CD14-positive monocyte (primary cell): ENCODE data around the gene PHC2. TPM values are rescaled to one million over a fixed set of nuclear protein-coding genes. Genes with fewer than 3 reads are reported as not detected.

ENCODE experiments used
- DNase-seq, 3 donors: peaks; one replicate each; pipeline ENCODE4 v3.0.0-alpha.2; 2011 to 2022
- H2AFZ ChIP-seq: 2 replicates; pipeline ENCODE4 v1.6.0; 2012; ENCODE audit warnings: mild to moderate bottlenecking, low read depth, low read length, inconsistent platforms; ENCODE audit not compliant: insufficient read depth, poor library complexity, severe bottlenecking
- H3K27ac ChIP-seq, 2 donors: 1 replicate in 1 of 2; 2 replicates in 1 of 2; pipeline ENCODE4 v1.5.1; 2012 to 2013; ENCODE audit warnings: low read length in 2 of 2, control low read depth in 1 of 2, inconsistent platforms in 1 of 2, low read depth in 1 of 2, mild to moderate bottlenecking in 1 of 2
- H3K27me3 ChIP-seq, 2 donors: one replicate each; pipeline versions ENCODE4 v1.6.0 to v1.6.1; 2011 to 2013; ENCODE audit warnings: low read length in 2 of 2; ENCODE audit not compliant: control insufficient read depth in 2 of 2, insufficient read depth in 2 of 2
- H3K36me3 ChIP-seq, 2 donors: replicated peaks in 1 of 2; 1 replicate in 1 of 2; 2 replicates in 1 of 2; pipeline versions ENCODE4 v1.5.1 to v1.6.1; 2012 to 2013; ENCODE audit warnings: low read length in 2 of 2, control low read depth in 1 of 2, inconsistent platforms in 1 of 2, mild to moderate bottlenecking in 1 of 2; ENCODE audit not compliant: insufficient read depth in 2 of 2, control insufficient read depth in 1 of 2
- H3K4me1 ChIP-seq, 2 donors: 1 replicate in 1 of 2; 2 replicates in 1 of 2; pipeline versions ENCODE4 v1.5.1 to v1.6.1; 2012 to 2013; ENCODE audit warnings: low read length in 2 of 2, control low read depth in 1 of 2, inconsistent platforms in 1 of 2, mild to moderate bottlenecking in 1 of 2, moderate library complexity in 1 of 2; ENCODE audit not compliant: insufficient read depth in 2 of 2, control insufficient read depth in 1 of 2
- H3K4me2 ChIP-seq: replicated peaks from 2 replicates; pipeline ENCODE3; 2012; ENCODE audit warnings: low read length, moderate library complexity, mild to moderate bottlenecking; ENCODE audit not compliant: poor library complexity, severe bottlenecking; ENCODE audit errors: extremely low read depth
- H3K4me3 ChIP-seq, 3 experiments: fragments of 200-600 bp in 1 of 3; sonication (generic) in 1 of 3; replicated peaks in 1 of 3; 1 replicate in 2 of 3; 2 replicates in 1 of 3; pipeline ENCODE4 v1.5.1; 2011 to 2013; ENCODE audit warnings: low read length in 3 of 3, mild to moderate bottlenecking in 3 of 3, control low read depth in 2 of 3, low read depth in 2 of 3, inconsistent platforms in 1 of 3, moderate library complexity in 1 of 3
- H3K79me2 ChIP-seq: 2 replicates; pipeline ENCODE4 v1.6.0; 2012; ENCODE audit warnings: mild to moderate bottlenecking, control low read depth, inconsistent platforms, low read length, moderate library complexity; ENCODE audit not compliant: insufficient read depth
- H3K9ac ChIP-seq: 2 replicates; pipeline ENCODE4 v1.6.0; 2017; ENCODE audit warnings: low read length, mild to moderate bottlenecking; ENCODE audit not compliant: insufficient read depth, poor library complexity, severe bottlenecking
- H3K9me3 ChIP-seq, 2 donors: replicated peaks in 1 of 2; 1 replicate in 1 of 2; 2 replicates in 1 of 2; pipeline versions ENCODE4 v1.5.1 to v1.6.1; 2012 to 2013; ENCODE audit warnings: low read length in 2 of 2, control low read depth in 1 of 2; ENCODE audit not compliant: control insufficient read depth in 1 of 2, insufficient read depth in 1 of 2
- H4K20me1 ChIP-seq: 2 replicates; pipeline ENCODE4 v1.6.0; 2012; ENCODE audit warnings: mild to moderate bottlenecking, low read length, control low read depth, moderate library complexity; ENCODE audit not compliant: insufficient read depth
- H3K27ac Mint-ChIP-seq, 7 donors: one replicate each; pipeline ENCODE4 v1.8.0; 2020; ENCODE audit warnings: mild to moderate bottlenecking in 7 of 7, mixed read lengths in 7 of 7, moderate library complexity in 6 of 7, inconsistent platforms in 2 of 7
- H3K27me3 Mint-ChIP-seq, 3 donors: one replicate each; pipeline ENCODE4 v1.8.0; 2021 to 2022; ENCODE audit warnings: low read depth in 3 of 3, mild to moderate bottlenecking in 3 of 3, mixed read lengths in 3 of 3, moderate library complexity in 3 of 3, inconsistent platforms in 1 of 3
- H3K36me3 Mint-ChIP-seq, 2 donors: one replicate each; pipeline ENCODE4 v1.8.0; 2020; ENCODE audit warnings: mixed read lengths in 2 of 2, inconsistent platforms in 1 of 2, mild to moderate bottlenecking in 1 of 2
- H3K4me1 Mint-ChIP-seq: one replicate; pipeline ENCODE4 v1.8.0; 2020; ENCODE audit warnings: mild to moderate bottlenecking, mixed read lengths
- H3K4me3 Mint-ChIP-seq, 2 donors: one replicate each; pipeline ENCODE4 v1.8.0; 2020; ENCODE audit warnings: mild to moderate bottlenecking in 2 of 2, mixed read lengths in 2 of 2, moderate library complexity in 1 of 2
- H3K9me3 Mint-ChIP-seq, 7 donors: one replicate each; pipeline ENCODE4 v1.8.0; 2020 to 2022; ENCODE audit warnings: mixed read lengths in 7 of 7, mild to moderate bottlenecking in 6 of 7, moderate library complexity in 6 of 7, inconsistent platforms in 2 of 7
- CTCF ChIP-seq: fragments of 200-600 bp; IDR thresholded peaks from one replicate; pipeline ENCODE4 v1.8.0; 2022; ENCODE audit warnings: antibody characterized with exemption, mild to moderate bottlenecking
- WGBS: methylation state at CpG from one replicate; pipeline ENCODE4 v1.1.5; 2013; ENCODE audit warnings: missing lambda C conversion rate; ENCODE audit not compliant: insufficient coverage; 5-methylcytosine and 5-hydroxymethylcytosine counted together
- intact Hi-C, 2 donors: fragments of 100-400 bp; cut with micrococcal nuclease; formaldehyde crosslinking; loops; one replicate each; pipeline versions ENCODE4 v1.15.0 to v1.15.1; 2023
- polyA plus RNA-seq, 3 donors: library from polyadenylated mRNA; depleted of rRNA in 1 of 3; unstranded in 2 of 3; stranded (reverse) in 1 of 3; fragments of 300-500 nt in 2 of 3; fragments of >200 nt in 1 of 3; fragmentation: Illumina TruSeq in 2 of 3; gene quantifications; 1 replicate in 2 of 3; 2 replicates in 1 of 3; pipeline ENCODE4 v1.2.3, GENCODE V29; 2012 to 2021

The PHC2 gene
- polyA plus RNA-seq, 3 donors: 18.9 to 85.3 (median 53.1) TPM

GRCh38 chr1:33319949-33320618 lies 110.8 kb downstream of the PHC2 start:
- no peaks in the 10 kb centered on the region for H3K4me1 Mint-ChIP-seq
- Histone ChIP-seq H2AFZ (no peak overlapping the region), H3K4me1 (no peaks in the 10 kb centered on the region), H3K27ac (no peak overlapping the region), H3K9me3 (no peaks in the 10 kb centered on the region), H3K9ac (no peak overlapping the region), H3K4me3 (no peak overlapping the region), H3K4me2 (no peak overlapping the region), H3K79me2 (no peaks in the 10 kb centered on the region), H3K36me3 (peaks cover 31% of the 10 kb centered on the region in 2 donors), H3K27me3 (peaks cover 0 to 3% of the 10 kb centered on the region in 2 donors), H4K20me1 (peaks cover 33% of the 10 kb centered on the region)
- no peak for TF ChIP-seq CTCF
- H3K9me3 Mint-ChIP-seq: peaks cover 0 to 3% (median 0%) of the 10 kb centered on the region in 7 donors
- 94% methylated on average over 7 of the region's 12 CpGs for WGBS
- intact Hi-C loops: no loop called here
- peak overlapping the region in 1 of 7 donors; percentile 73 for H3K27ac Mint-ChIP-seq
- DNase-seq: no peak
- H3K36me3 Mint-ChIP-seq: peaks cover 26 to 38% of the 10 kb centered on the region in 2 donors
- H3K4me3 Mint-ChIP-seq: no peak overlapping the region
- peaks cover 8 to 16% (median 12%) of the 10 kb centered on the region in 3 donors for H3K27me3 Mint-ChIP-seq

GRCh38 chr1:33319186-33319948 lies 111.5 kb downstream of the PHC2 start:
- Histone ChIP-seq H3K79me2 (no peaks in the 10 kb centered on the region), H3K36me3 (peaks cover 24% of the 10 kb centered on the region in 2 donors), H3K4me3 (no peak overlapping the region), H3K27me3 (peaks cover 0 to 3% of the 10 kb centered on the region in 2 donors), H3K27ac (no peak overlapping the region), H3K4me2 (no peak overlapping the region), H3K9me3 (no peaks in the 10 kb centered on the region), H2AFZ (no peak overlapping the region), H3K4me1 (no peaks in the 10 kb centered on the region), H3K9ac (no peak overlapping the region), H4K20me1 (peaks cover 26% of the 10 kb centered on the region)
- TF ChIP-seq CTCF: no peak
- H3K36me3 Mint-ChIP-seq: peaks cover 21 to 30% of the 10 kb centered on the region in 2 donors
- peak overlapping the region in 1 of 7 donors; percentile 68 for H3K27ac Mint-ChIP-seq
- intact Hi-C loops: no loop called here
- H3K27me3 Mint-ChIP-seq: peaks cover 11 to 16% (median 12%) of the 10 kb centered on the region in 3 donors
- DNase-seq: no peak
- H3K9me3 Mint-ChIP-seq: peaks cover 0 to 3% (median 0%) of the 10 kb centered on the region in 7 donors
- 96% methylated on average over 7 of the region's 9 CpGs for WGBS
- no peak overlapping the region for H3K4me3 Mint-ChIP-seq
- H3K4me1 Mint-ChIP-seq: no peaks in the 10 kb centered on the region
